HG03280 (cell line): ENCODE results near the gene MTG2.
"Not testable (repeated sequence)": the region's sequence is repeated elsewhere in the genome, so short reads cannot be mapped to it uniquely, and the experiment has no call there.

ENCODE experiments used
- ATAC-seq: cut with Tn5 transposase; IDR thresholded peaks from one replicate; pipeline ENCODE4 v1.9.1; 2021; ENCODE audit warnings: mild to moderate bottlenecking, moderate library complexity; ENCODE audit not compliant: unreplicated experiment

The MTG2 gene

DNA sequence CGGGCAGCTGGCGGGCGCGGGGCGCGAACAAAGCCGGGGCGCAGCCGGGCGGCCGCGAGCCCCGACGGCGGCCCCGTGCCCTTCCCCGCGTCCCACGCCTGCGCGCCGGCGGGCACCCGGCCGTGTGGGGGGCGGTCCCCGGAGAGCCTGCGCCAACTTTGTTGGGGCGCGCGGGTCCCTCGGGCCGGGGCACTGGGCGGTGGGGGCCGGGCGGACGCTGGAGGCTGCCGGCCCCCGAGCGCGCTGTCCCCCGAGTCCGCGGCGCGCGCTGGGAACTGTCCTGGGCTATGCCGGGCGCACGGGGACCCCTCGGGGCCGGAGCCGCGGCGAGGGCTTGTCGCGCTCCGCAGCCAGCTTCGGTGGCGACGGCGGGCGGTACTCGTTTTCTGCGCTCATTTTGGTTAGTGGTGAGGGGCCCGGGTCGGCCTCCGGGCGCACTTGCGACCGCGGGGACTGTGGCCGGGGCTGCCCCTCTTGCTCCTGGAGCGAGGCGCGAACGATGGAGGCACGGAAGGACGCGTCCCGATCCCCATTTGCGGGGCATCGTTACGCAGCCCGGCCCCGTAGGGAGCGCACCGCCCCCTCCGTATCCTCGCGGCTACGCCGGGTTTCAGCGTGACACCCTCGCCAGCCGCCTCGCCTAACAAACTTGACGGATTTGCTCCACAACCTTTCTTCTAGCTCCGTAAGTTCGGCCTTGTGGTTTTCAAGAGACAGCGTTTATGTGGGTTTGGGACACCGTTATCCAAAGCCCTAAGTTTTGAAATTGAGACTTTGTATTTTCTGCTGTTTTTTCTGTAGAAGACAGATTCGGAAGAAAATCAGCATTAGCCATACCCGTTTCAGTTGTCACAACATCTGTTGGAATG, 38.6 kb upstream of the MTG2 start:
- ATAC-seq: peak; percentile 5

GRCh38 chr20:62145688-62146018, 37.2 kb upstream of the MTG2 start:
- ATAC-seq: no peak

DNA sequence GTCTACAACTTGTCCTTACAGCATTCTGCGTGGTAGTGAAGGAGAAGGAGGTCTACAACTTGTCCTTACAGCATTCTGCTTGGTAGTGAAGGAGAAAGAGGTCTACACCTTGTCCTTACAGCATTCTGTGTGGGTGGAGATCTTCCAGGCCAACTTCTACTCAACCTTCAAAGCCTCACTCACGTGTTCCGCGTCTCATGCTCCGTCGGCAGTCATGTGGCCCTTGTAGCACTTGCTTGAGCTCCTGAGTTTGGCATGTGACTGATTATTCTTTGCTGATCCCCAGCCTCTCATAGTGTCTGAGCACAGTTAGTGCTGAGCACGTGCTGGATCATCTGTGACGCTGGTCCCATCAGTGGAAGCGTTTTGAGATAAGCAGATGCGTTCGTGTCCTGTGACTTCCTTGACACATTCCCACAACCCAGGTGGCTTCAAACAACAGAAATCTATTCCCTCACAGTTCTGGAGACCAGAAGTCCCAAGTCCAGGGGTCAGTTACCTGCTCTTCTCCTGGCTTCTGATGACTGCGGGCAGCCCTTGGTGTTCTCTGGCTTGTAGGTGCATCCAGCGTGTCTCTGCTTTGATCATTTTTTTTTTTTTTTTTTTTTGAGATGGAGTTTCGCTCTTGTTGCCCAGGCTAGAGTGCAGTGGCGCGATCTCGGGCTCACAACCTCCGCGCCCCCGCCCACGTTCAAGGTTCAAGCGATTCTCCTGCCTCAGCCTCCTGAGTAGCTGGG, 36.6 kb upstream of the MTG2 start:
- no peak for ATAC-seq

DNA sequence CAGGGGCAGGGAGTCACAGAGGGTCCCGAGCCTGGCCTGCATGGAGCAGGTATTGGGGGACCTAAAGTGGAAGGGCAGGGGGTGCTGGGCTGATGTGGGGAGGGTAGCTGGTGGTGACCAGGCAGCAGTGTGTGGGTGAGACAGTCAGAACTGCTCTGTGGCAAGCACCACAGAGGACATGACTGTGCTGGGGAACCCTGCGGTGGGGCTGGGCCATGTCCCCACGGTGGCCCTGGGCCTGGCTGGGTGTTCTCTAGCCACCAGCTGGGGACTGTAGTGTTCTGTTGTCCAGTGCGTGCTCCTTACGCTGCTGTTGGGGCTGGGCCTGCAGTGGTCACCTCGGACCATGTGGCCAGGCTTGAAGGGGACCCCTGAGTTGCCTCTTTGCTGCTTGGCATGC, 35.7 kb upstream of the MTG2 start:
- no peak for ATAC-seq

DNA sequence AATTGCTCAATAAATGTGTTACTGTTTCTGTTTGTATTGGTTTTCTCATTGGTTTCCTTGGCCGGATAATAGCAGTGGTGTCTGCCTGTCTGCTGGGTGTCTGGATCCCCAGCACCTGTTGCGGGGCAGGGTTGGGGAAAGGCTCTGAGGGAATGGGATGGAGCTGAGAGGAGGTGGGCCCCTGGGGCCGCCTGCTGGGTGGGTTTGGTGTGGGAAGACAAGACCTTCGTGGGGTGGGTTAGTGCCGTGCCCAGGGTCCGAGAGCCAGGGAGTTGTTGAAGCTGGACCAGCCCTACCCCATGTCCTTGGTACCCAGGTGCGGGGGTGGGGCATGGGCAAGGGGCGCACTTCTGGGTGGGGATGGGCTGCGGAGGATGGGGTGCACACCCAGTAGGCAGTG, 35.3 kb upstream of the MTG2 start:
- ATAC-seq: no peak

GRCh38 chr20:62148383-62148782, 34.4 kb upstream of the MTG2 start:
- ATAC-seq: not testable (repeated sequence)

GRCh38 chr20:62148908-62149314, 33.9 kb upstream of the MTG2 start:
- no peak for ATAC-seq

DNA sequence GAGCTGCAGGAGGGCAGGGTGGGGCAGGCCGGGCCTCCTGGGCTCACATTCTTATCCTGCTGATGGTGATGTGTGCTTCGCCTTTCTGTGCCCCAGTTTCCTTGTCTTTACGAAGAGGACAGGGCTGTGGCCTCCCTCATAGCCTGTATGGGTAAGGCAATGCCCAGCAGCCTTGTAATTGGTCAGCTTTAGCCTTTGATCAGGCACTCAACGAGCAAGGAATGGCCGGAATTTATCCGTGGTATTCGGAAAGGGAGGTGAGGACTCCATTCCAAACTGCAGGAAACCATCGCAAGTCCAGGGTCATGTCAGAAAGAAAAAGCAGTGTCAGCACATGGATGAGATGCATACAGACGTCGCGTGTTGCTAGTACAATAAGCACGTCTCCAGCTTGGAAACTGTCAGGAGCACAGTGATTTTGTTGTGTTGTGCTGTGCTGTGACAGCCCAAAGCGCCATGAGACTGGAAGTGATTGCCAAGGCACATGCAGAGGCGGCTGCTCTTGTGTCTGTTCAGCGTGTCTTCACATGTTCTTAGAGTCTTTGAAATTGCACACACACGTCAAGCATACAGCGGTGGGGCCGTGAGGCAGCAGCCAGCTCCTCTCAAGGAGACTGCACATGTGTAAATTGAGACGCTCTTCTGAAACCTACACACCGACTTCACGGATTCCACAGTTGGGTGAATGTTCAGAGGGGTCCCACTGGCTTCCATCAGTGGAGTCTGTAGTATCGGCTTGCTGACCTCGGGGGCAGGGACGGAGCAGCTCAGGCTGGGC, 33.1 kb upstream of the MTG2 start:
- no peak for ATAC-seq

GRCh38 chr20:62150310-62150575, 32.6 kb upstream of the MTG2 start:
- no peak for ATAC-seq

DNA sequence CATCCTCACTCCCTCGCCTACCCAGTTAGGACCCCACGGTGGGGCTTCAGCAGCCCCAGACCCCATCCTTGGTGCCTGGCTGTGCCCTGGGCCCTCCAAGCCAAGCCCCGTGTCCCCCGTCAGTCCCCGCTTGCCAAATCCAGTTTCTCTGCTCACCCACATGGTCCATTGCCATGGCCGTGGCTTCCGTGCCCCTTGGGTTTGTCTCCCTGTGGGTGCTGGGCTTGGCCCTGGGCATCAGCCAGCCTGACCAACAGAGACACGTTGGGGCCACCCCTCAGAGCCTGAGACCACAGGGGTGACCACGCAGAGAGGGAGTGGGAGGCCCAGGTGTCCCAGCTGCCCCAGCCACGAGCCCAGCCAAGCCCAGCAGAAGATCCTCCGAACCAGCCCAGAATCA, 31.6 kb upstream of the MTG2 start:
- no peak for ATAC-seq

GRCh38 chr20:62151835-62152364, 30.9 kb upstream of the MTG2 start:
- ATAC-seq: no peak

- ATAC-seq: no peak
Measured at GRCh38 chr20:62155428-62156253, 27.2 kb upstream of the MTG2 start.

GRCh38 chr20:62156254-62156556, 26.6 kb upstream of the MTG2 start:
- no peak for ATAC-seq

GRCh38 chr20:62156592-62157386, 26.0 kb upstream of the MTG2 start:
- peak; percentile 52 for ATAC-seq

DNA sequence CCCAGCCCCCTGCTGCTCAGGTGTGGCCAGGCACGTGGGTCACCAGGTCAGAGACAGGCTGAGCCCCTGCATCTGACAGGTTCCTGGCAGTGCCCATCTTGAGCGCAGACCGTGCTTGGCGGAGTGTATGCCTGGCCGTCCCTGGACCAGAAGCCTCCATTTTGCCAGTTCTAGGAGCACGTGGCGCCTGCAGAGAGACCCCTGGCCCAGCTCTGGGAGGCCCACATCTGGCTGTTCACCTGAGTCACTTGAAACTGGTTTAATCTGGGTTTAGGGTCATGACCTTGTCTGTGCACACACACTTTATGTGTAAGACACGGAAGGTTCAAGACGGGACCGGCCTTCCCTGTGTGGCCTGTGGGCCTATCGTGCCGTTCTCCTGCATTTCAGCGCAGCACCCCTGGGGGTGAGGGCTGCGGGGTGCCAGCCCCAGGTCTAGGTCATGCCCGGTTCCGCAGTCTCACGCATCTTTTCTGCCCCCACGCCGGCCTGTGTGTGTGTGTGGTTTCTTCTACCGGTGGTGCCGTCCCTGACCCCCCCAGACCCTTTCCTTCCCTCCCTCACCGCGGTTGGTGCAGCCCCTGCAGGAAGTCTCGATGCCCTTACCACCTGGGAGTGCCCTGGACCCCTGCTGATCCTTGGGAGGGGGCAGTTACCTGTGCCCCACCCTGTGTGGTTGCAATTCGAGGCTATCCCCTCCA, 25.3 kb upstream of the MTG2 start:
- ATAC-seq: no peak

DNA sequence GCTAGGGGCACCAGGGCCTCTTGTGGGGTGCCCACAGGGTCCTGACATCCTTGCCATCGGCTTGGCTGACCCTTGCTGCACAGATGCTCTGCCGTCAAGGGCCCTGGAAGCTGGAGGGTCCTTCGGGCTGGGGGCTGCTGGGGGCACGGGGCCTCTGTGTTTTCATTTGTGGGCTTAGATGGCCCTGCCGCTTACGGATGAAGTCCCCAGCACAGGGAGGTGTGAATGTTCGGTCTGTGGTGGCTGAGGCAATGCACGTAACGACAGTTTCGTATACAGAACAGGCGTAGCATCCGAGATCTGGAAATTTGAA, 24.8 kb upstream of the MTG2 start:
- ATAC-seq: no peak

GRCh38 chr20:62158541-62158940, 24.3 kb upstream of the MTG2 start:
- no peak for ATAC-seq

- no peak for ATAC-seq
Measured at GRCh38 chr20:62159052-62159451, 23.8 kb upstream of the MTG2 start.

DNA sequence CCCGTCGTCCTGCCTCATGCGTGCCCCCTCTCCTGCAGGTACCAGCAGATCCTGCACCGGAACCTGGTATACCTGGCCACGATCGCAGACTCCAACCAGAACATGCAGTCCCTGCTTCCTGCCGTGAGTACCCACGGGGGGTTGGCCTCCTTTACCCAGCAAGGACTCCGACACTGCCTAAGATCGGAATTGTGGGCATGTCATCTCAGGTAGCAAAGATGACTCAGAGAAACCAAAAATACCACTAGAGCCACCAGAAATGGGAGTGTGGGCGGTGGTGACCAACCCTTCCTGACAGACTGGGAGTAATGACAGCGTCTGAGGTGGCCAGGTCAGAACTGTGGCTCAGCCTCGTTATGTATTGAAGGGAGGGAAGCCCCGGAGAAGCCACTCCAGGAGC, 23.0 kb upstream of the MTG2 start:
- ATAC-seq: no peak

- no peak for ATAC-seq
Measured at GRCh38 chr20:62160253-62160652, 22.6 kb upstream of the MTG2 start.
